ENCODE measurements around the gene COL13A1. TPM values are rescaled to one million over a fixed set of nuclear protein-coding genes. Genes with fewer than 3 reads are reported as not detected.
A peak's percentile ranks its signal among the peaks of the same experiment; 100 is the strongest.

Gene COL13A1
- total and polyA plus RNA-seq, 2 experiments from 2014 or later: 57.2 to 150 TPM

DNA sequence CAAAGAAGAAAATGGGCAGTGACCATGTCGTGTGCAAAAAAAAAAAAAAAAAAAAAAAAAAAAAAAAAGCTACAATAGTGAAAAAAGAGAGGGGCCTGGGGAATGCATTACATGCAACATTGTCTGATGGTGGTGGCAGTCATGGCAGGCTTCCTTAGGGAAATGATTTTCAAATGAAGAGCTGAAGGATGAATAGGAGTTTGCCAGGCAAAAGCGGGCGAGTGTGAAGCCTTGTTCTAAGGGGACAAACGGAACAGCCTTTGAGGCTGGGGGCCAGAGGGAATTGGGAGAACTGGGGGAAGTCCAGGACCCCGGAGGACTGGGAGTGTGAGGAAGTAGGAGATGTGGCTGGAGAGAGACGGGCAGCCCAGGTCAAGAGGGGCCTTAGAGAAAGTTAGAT is 3.1 kb downstream of the COL13A1 start:
- no peak overlapping the region for H3K27ac ChIP-seq
- H3K27me3 ChIP-seq: no peaks in the 10 kb centered on the region
- H3K4me1 ChIP-seq (ENCODE audit: low read depth): peaks cover 22% of the 10 kb centered on the region
- no peaks in the 10 kb centered on the region for H3K36me3 ChIP-seq
- H3K9me3 ChIP-seq (ENCODE audit: low read depth): no peaks in the 10 kb centered on the region
- TF ChIP-seq, protein P1, sequence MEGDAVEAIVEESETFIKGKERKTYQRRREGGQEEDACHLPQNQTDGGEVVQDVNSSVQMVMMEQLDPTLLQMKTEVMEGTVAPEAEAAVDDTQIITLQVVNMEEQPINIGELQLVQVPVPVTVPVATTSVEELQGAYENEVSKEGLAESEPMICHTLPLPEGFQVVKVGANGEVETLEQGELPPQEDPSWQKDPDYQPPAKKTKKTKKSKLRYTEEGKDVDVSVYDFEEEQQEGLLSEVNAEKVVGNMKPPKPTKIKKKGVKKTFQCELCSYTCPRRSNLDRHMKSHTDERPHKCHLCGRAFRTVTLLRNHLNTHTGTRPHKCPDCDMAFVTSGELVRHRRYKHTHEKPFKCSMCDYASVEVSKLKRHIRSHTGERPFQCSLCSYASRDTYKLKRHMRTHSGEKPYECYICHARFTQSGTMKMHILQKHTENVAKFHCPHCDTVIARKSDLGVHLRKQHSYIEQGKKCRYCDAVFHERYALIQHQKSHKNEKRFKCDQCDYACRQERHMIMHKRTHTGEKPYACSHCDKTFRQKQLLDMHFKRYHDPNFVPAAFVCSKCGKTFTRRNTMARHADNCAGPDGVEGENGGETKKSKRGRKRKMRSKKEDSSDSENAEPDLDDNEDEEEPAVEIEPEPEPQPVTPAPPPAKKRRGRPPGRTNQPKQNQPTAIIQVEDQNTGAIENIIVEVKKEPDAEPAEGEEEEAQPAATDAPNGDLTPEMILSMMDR (IDR thresholded peaks at IDR 0.05; ENCODE audit: low read depth, low read length): no peak
- no peak for DNase-seq (ENCODE audit: low read depth in 1 of 2, low spot score in 1 of 2)
- H3K4me3 ChIP-seq: no peak overlapping the region

DNA sequence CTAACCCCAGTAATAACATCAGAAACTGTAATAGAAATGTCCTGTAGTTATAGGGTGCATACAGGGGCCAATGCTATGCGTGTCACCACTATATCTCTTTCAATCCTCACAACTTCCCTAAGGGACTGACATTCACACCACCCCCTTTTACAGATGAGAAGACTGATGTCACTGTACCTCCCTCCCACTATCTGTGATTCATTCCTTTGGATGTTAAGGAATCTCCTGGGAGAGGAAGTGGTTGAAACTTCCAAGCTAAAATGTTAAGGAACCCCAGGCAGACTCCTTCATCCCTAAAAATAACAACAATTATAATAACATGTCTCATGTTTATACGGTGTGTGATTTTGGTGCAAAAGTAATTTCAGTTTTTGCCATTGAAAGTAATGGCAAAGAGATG is 5.4 kb downstream of the COL13A1 start:
- TF ChIP-seq, protein P1 (IDR thresholded peaks at IDR 0.05; ENCODE audit: low read depth, low read length): no peak
- Histone ChIP-seq H3K9me3 (ENCODE audit: low read depth) (no peaks in the 10 kb centered on the region), H3K4me3 (no peak overlapping the region), H3K4me1 (ENCODE audit: low read depth) (peaks cover 37% of the 10 kb centered on the region), H3K27me3 (no peaks in the 10 kb centered on the region), H3K27ac (no peak overlapping the region), H3K36me3 (no peaks in the 10 kb centered on the region)
- peak in 1 of 2 donors; percentile 71 for DNase-seq (ENCODE audit: low read depth in 1 of 2, low spot score in 1 of 2)

DNA sequence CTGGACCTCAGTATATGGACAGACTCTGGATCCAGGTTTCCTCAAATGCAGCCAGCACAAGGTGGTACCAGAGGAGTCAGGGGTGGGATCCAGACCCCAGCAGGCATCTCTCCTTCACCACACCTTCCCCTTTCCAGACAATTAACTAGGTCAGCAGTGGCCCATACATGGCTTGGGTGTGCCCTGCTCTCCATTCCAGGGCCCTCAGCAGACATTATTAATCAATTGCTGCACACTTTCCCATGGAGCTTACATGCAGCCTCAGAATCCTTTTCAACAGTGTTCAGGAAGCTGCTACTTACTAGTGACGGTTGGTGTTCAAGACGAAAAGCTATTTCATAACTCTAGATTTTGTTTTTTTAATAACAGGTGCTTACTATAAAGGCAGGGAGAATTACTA is 6.0 kb downstream of the COL13A1 start:
- Histone ChIP-seq H3K4me3 (no peak overlapping the region), H3K9me3 (ENCODE audit: low read depth) (no peaks in the 10 kb centered on the region), H3K27ac (no peak overlapping the region), H3K27me3 (no peaks in the 10 kb centered on the region), H3K4me1 (ENCODE audit: low read depth) (peaks cover 41% of the 10 kb centered on the region), H3K36me3 (no peaks in the 10 kb centered on the region)
- DNase-seq (ENCODE audit: low read depth in 1 of 2, low spot score in 1 of 2): peak in 1 of 2 donors; percentile 42
- TF ChIP-seq, protein P1 (IDR thresholded peaks at IDR 0.05; ENCODE audit: low read depth, low read length): no peak

DNA sequence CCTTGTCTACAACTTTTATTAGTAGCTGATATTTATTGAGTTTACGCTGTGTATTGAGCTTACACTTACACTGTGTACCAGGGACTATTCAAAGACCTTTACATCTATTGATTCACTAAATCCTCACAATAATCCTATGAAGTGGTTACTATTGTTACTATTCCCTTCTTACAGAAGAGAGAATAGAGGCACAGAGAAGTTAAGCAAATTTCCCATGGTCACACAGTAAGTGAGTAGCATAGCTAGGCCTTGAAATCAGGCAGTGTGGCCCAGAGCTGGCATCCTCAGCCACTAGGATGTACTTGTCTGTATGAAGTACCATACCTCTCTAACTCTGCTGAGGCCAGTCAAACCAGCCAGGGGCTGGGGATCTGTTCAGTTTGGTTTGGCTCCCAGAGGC is 7.6 kb downstream of the COL13A1 start:
- H3K4me1 ChIP-seq (ENCODE audit: low read depth): peaks cover 44% of the 10 kb centered on the region
- no peaks in the 10 kb centered on the region for H3K9me3 ChIP-seq (ENCODE audit: low read depth)
- no peak overlapping the region for H3K4me3 ChIP-seq
- no peak for DNase-seq (ENCODE audit: low read depth in 1 of 2, low spot score in 1 of 2)
- TF ChIP-seq, protein P1 (IDR thresholded peaks at IDR 0.05; ENCODE audit: low read depth, low read length): no peak
- no peaks in the 10 kb centered on the region for H3K27me3 ChIP-seq
- no peaks in the 10 kb centered on the region for H3K36me3 ChIP-seq
- H3K27ac ChIP-seq: no peak overlapping the region

DNA sequence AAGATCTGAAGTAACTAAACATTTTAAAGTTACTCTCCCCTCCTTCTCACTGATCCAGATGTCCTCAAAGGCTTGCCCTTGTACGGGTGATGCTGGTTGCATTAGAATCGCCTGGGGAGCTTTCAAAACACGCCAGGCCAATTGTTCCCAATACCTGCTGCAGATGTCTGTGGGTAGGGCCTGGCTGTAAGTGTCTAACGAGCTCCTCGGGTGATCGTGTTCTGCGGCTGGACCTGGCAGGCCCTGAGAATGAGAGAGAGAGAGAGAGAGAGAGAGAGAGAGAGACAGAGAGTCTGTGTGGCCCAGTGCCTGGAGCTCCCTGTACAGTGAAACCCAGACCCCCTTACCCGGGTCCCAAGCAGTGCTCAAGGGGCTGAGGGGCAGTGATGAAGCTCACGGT is 8.4 kb downstream of the COL13A1 start:
- DNase-seq (ENCODE audit: low read depth in 1 of 2, low spot score in 1 of 2): peak in 1 of 2 donors; percentile 28
- H3K4me1 ChIP-seq (ENCODE audit: low read depth): peaks cover 40% of the 10 kb centered on the region

More for the DNA sequence above, 8.4 kb downstream of the COL13A1 start:
- TF ChIP-seq, protein P1 (IDR thresholded peaks at IDR 0.05; ENCODE audit: low read depth, low read length): no peak
- no peaks in the 10 kb centered on the region for H3K27me3 ChIP-seq
- H3K27ac ChIP-seq: peak overlapping the region; percentile 33
- no peaks in the 10 kb centered on the region for H3K9me3 ChIP-seq (ENCODE audit: low read depth)
- no peaks in the 10 kb centered on the region for H3K36me3 ChIP-seq
- H3K4me3 ChIP-seq: no peak overlapping the region
